ENCODE measurements around the gene FBP1.

DNA sequence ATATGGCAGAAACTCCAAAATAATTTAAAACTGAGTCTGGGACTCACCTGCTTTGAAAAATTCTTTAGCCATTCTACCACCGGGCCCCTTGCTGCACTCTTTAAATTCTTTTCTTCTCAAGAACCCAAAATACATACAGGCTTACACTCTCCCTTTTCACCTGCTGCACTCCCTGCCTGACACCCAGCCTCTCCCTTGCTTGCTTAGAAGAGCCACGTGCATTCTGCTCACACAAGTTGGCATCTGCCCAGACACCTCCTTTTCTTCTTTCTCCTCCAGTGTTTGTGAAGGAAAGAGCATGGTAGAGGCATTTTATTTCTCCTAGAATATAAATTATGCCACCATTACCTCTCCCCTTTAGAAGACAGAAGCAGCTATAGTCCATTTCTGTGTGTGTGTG is 48.1 kb upstream of the FBP1 start:
- TF ChIP-seq POLR2A (IDR thresholded peaks at IDR 0.05): no peak
- TF ChIP-seq, protein P1, sequence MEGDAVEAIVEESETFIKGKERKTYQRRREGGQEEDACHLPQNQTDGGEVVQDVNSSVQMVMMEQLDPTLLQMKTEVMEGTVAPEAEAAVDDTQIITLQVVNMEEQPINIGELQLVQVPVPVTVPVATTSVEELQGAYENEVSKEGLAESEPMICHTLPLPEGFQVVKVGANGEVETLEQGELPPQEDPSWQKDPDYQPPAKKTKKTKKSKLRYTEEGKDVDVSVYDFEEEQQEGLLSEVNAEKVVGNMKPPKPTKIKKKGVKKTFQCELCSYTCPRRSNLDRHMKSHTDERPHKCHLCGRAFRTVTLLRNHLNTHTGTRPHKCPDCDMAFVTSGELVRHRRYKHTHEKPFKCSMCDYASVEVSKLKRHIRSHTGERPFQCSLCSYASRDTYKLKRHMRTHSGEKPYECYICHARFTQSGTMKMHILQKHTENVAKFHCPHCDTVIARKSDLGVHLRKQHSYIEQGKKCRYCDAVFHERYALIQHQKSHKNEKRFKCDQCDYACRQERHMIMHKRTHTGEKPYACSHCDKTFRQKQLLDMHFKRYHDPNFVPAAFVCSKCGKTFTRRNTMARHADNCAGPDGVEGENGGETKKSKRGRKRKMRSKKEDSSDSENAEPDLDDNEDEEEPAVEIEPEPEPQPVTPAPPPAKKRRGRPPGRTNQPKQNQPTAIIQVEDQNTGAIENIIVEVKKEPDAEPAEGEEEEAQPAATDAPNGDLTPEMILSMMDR (IDR thresholded peaks at IDR 0.05): no peak
- TF ChIP-seq POLR2AphosphoS5 (IDR thresholded peaks at IDR 0.05): no peak
- no peak for TF ChIP-seq EP300 (IDR thresholded peaks at IDR 0.05; ENCODE audit: low read depth)
